Occipital lobe (tissue), 2 donors: Measurements from ENCODE around the gene LRMDA. TPM values are rescaled to one million over a fixed set of nuclear protein-coding genes. Genes with fewer than 3 reads are reported as not detected.
"Not testable (repeated sequence)": the region's sequence is repeated elsewhere in the genome, so short reads cannot be mapped to it uniquely, and the experiment has no call there.

Source experiments
- DNase-seq: peaks from one replicate; lab custom pipeline; 2025; lab: John Stamatoyannopoulos, UW
- total RNA-seq: library from RNA; depleted of rRNA; stranded (reverse); fragments of >200 nt; gene quantifications from one replicate; pipeline ENCODE4 v1.2.3, GENCODE V29; 2014

Gene LRMDA
- total RNA-seq, 1 donor from 2014 or later: 0.62 TPM

- no peak for DNase-seq
Measured at GRCh38 chr10:75502838-75503237, 71.4 kb downstream of the LRMDA start.

- DNase-seq: no peak
Measured at GRCh38 chr10:75505293-75505692, 73.9 kb downstream of the LRMDA start.

GRCh38 chr10:75505840-75506506 lies 74.5 kb downstream of the LRMDA start:
- DNase-seq: no peak

DNA sequence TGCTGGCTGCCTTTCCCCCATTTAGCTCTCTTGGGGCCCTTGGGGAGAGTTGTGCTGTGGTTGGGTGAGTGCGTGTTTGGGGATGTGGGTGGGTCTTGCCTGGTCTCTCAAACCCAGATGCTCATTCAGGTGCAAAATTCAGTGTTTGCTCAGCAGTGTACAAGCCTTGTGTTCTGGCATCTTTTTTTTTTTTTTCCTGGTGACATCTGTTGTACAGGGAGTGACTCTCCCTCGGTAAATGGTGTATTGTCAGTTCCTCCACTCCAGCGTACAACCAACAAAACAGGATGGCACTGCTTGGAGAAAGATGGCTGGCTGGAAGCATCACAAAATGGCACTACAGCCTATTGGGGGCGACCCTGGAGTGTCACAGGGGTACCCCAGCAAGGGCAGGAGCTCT lies 75.5 kb downstream of the LRMDA start:
- DNase-seq: no peak

GRCh38 chr10:75507469-75507868 lies 76.0 kb downstream of the LRMDA start:
- no peak for DNase-seq

DNA sequence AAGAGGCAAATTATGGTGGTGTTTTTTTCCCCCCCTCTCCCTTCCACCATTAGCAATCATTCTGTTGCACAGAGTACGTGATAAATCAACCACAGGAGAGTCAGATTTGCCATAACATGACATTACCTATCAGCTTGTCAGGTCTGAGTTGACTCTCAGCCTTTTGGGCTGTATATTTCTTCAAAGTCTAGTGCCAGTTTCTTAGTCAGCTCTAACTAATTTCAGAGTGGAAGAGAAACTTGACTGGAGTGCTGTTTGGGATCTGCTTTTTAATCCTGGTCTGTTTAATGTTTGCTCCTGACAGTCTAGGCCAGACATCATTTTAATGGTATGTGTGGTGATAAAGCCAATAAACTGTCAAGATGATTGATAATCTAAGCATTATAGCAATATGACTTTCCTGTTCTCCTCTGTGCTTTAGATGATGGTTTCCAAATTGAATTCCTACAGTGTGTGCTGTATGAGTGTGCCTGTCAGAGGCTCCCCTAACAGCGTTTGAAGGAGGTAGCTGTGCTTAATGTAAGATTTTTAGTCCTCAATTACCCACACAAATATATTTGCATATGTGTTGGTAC lies 76.9 kb downstream of the LRMDA start:
- no peak for DNase-seq

GRCh38 chr10:75508814-75509306 lies 77.4 kb downstream of the LRMDA start:
- no peak for DNase-seq

- no peak for DNase-seq
Measured at GRCh38 chr10:75509706-75510105, 78.3 kb downstream of the LRMDA start.

DNA sequence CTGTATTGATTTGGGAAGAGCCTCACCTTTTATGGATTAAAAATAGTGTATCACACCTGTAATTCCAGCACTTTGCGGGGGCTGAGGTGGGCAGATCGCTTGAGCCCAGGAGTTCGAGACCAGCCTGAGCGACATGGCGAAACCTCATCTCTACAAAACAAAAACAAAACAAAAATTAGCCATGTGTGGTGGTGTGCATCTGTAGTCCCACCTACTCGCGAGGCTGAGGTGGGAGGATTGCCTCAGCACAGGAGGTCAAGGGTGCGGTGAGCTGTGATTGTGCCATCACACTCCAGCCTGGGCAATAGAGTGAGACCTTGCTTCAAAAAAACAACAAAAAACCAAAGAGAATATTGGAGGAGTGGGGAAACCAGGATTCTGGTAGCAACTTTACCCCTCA lies 79.6 kb downstream of the LRMDA start:
- DNase-seq: no peak

DNA sequence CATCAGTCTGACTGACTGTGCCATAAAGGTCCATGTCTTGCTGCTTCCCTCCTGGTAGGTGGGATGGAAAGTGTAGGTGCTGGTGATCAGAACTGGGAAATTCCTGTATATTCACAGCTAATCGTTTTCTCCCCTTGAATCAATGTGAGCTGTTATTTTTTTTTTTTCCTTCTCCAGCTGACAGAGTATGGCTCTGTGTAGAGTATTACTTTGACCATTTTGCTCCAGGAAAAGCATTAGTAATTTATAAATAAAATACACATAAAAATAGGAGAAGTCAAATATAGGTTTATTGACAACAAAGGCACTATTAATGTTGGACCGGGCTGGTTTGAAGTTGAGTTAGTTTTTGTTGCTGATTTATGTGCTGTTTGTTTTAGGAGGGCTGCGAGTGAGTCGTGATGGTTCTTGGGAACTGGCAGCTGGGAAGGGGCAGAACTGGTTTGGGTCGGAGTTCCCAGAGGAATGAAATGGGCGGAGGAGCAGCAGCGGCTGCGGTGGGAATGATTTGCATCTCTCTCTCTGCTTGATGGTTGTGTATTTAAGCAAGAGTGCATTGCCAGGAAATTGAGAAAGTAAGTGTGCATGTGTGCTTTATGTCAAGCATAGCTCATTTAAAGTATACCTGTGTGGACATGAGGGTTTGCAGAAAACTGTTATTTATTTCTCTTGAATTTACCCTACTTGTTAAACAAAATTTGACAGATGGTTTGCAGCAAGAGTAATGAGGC lies 80.9 kb downstream of the LRMDA start:
- no peak for DNase-seq

GRCh38 chr10:75513292-75513885 lies 82.0 kb downstream of the LRMDA start:
- DNase-seq: no peak

DNA sequence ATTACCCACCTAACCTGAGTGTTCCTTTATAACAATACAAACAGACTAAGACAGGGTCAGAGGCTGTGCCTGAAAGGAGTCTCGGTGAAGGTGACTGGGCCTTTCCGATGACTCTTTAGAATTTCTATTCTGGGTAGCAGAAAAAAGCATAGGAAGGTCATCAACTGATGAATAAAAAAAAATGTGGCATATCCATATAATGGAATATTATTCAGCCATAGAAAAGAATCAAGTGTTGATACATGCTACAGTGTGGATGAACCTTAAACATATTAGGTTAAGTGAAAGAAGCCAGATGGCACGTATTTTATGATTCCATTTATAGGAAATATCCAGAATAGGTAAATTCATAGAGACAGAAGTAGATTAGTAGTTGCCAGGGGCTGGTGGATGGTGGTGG lies 83.4 kb downstream of the LRMDA start:
- DNase-seq: no peak

DNA sequence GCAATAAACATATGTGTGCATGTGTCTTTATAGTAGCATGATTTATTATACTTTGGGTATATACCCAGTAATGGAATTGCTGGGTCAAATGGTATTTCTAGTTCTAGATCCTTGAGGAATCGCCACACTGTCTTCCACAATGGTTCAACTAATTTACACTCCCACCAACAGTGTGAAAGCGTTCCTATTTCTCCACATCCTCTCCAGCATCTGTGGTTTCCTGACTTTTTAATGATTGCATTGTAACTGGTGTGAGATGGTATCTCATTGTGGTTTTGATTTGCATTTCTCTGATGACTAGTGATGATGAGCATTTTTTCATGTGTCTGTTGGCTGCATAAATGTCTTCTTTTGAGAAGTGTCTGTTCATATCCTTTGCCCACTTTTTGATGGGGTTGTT lies 84.7 kb downstream of the LRMDA start:
- not testable (repeated sequence) for DNase-seq

- not testable (repeated sequence) for DNase-seq
Measured at GRCh38 chr10:75519213-75519612, 87.8 kb downstream of the LRMDA start.

DNA sequence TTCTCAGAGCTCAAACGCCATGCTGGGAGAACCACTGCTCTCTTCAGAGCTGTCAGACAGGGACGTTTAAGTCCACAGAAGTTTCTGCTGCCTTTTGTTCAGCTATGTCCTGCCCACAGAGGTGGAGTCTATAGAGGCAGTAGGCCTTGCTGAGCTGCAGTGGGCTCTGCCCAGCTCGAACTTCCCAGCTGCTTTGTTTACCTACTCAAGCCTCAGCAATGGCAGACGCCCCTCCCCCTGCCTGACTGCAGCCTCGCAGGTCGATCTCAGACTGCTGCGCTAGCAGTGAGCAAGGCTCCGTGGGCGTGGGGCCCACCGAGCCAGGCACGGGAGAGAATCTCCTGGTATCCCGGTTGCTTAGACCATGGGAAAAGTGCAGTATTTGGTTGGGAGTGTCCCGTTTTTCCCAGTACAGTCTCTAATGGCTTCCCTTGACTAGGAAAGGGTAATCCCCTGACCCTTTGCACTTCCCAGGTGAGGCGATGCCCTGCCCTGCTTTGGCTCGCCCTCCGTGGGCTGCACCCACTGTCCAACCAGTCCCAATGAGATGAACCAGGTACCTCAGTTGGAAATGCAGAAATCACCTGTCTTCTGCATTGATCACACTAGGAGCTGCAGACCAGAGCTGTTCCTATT lies 89.9 kb downstream of the LRMDA start:
- DNase-seq: not testable (repeated sequence)

GRCh38 chr10:75525067-75525466 lies 93.6 kb downstream of the LRMDA start:
- no peak for DNase-seq

GRCh38 chr10:75525646-75526045 lies 94.2 kb downstream of the LRMDA start:
- DNase-seq: no peak

DNA sequence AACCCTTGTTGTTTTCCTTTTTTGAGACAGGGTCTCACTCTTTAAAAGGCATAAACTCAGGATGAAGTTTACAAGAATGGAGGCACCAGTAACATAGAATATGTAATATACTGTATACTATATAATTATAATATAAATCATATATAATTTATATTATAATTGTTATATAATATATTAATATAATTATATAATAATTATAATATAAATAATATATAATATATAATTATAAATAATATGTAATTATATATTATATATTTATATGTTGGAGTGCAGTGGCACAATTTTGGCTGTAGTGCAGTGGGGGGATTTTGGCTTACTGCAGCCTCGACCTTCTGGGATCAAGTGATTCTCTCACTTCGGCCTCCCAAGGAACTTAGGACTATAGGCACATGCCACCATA lies 96.1 kb downstream of the LRMDA start:
- DNase-seq: no peak

DNA sequence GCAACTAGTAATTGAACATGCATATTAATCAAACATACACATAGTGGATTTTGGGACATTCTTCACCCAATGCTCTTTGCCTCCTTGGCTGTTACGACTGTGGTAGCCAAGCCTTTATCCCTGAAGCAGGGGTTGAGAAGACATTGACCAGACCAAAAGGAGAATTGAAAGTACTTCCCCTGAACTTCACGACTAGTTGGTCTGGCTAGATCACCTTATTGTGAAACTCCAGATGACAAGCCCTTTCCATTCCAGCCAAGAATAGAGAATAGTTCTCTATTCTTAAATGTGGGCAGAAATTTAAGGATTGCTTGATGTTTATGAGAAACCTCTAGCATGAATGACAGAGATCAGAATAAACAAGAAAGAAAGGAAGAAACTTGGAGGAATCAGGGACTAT lies 97.0 kb downstream of the LRMDA start:
- DNase-seq: no peak

- DNase-seq: no peak
Measured at GRCh38 chr10:75530299-75530698, 98.9 kb downstream of the LRMDA start.

DNA sequence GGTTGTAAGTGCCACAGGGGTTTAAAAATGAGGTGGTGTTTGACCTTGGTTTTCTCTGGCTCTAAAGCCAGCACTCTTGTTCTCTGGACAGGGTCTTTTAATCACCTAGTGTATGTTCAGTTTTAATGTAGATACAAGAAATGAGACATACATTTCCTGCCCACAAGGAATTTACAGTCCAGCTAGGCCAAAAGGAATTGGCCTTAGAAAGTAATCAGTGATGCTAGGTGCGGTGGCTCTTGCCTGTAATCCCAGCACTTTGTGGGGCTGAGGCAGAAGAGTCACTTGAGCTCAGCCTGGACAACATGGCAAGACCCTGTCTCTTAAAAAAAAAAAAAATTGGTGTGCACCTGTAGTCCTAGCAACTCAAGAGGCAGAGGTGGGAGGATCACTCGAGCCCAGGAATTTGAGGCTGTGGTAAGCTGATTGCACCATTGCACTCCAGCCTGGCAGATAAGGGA lies 100.2 kb downstream of the LRMDA start:
- DNase-seq: no peak
